B cell (primary cell): ENCODE data around the gene FXYD4. TPM values are rescaled to one million over a fixed set of nuclear protein-coding genes. Genes with fewer than 3 reads are reported as not detected.

ENCODE experiments used
- ATAC-seq: fragments of 200-7000 bp; cut with Tn5 transposase; one replicate; pipeline ENCODE4 v1.10.0; 2021; ENCODE audit warnings: low read depth, mild to moderate bottlenecking, moderate number of reproducible peaks, moderate library complexity
- CTCF ChIA-PET: fragments of 350-600 bp; sonication (Branson Sonifier 250); formaldehyde crosslinking; loops from one replicate; lab custom pipeline; 2021; ENCODE audit warnings: antibody characterized with exemption, inconsistent platforms; lab: Charles Lee
- POLR2A ChIA-PET: fragments of 350-600 bp; sonication (Branson Sonifier 250); formaldehyde crosslinking; loops from one replicate; lab custom pipeline; 2021; ENCODE audit warnings: antibody characterized with exemption; lab: Charles Lee
- DNase-seq: peaks from one replicate; pipeline ENCODE4 v3.0.0; 2013
- H2AFZ ChIP-seq: 2 replicates; pipeline ENCODE4 v1.6.1; 2012; ENCODE audit warnings: mild to moderate bottlenecking, low read depth, low read length; ENCODE audit not compliant: insufficient read depth, poor library complexity, severe bottlenecking
- H3K27ac ChIP-seq, 2 donors: 1 replicate in 1 of 2; 2 replicates in 1 of 2; pipeline ENCODE4 v1.5.1; 2012 to 2013; ENCODE audit warnings: low read length in 2 of 2, mild to moderate bottlenecking in 2 of 2, moderate library complexity in 1 of 2
- H3K27me3 ChIP-seq, 4 experiments: fragments of 200-600 bp in 1 of 4; sonication (generic) in 1 of 4; replicated peaks in 1 of 4; 1 replicate in 2 of 4; 2 replicates in 2 of 4; pipeline versions ENCODE4 v1.6.1 to v1.7.0; 2013 to 2016; ENCODE audit warnings: low read length in 3 of 4, mild to moderate bottlenecking in 2 of 4, mixed read lengths in 1 of 4, moderate library complexity in 1 of 4; ENCODE audit not compliant: insufficient read depth in 4 of 4, control insufficient read depth in 3 of 4; ENCODE audit errors: control extremely low read depth in 1 of 4
- H3K36me3 ChIP-seq, 2 experiments: replicated peaks in 1 of 2; 1 replicate in 1 of 2; 2 replicates in 1 of 2; pipeline versions ENCODE4 v1.6.1 to v1.7.1; 2013; ENCODE audit warnings: low read length in 1 of 2; ENCODE audit not compliant: insufficient read depth in 2 of 2, control insufficient read depth in 1 of 2; ENCODE audit errors: control extremely low read depth in 1 of 2, extremely low read depth in 1 of 2
- H3K4me1 ChIP-seq, 2 donors: fragments of 200-600 bp in 1 of 2; sonication (generic) in 1 of 2; 1 replicate in 1 of 2; 2 replicates in 1 of 2; pipeline versions ENCODE4 v1.5.1 to v1.6.1; 2013 to 2017; ENCODE audit warnings: low read length in 2 of 2; ENCODE audit not compliant: control insufficient read depth in 2 of 2, insufficient read depth in 2 of 2
- H3K4me2 ChIP-seq: replicated peaks from 2 replicates; pipeline ENCODE3; 2012; ENCODE audit warnings: mild to moderate bottlenecking, low read depth, low read length; ENCODE audit not compliant: poor library complexity, severe bottlenecking
- H3K4me3 ChIP-seq, 5 experiments: fragments of 200-600 bp in 1 of 5; sonication (generic) in 1 of 5; 1 replicate in 3 of 5; 2 replicates in 2 of 5; pipeline versions ENCODE4 v1.5.1 to v1.7.0; 2011 to 2016; ENCODE audit warnings: low read length in 4 of 5, mild to moderate bottlenecking in 4 of 5, low read depth in 2 of 5, control low read depth in 1 of 5, moderate library complexity in 1 of 5; ENCODE audit not compliant: insufficient read depth in 1 of 5; ENCODE audit errors: control extremely low read depth in 1 of 5, extremely low read depth in 1 of 5
- H3K79me2 ChIP-seq: fragments of 200-600 bp; sonication (generic); one replicate; pipeline ENCODE4 v1.6.0; 2016; ENCODE audit warnings: low read length; ENCODE audit not compliant: control insufficient read depth, insufficient read depth
- H3K9ac ChIP-seq: fragments of 200-600 bp; sonication (generic); 2 replicates; pipeline ENCODE4 v1.6.1; 2017; ENCODE audit warnings: mild to moderate bottlenecking, low read length, moderate library complexity
- H3K9me3 ChIP-seq, 3 donors: one replicate each; pipeline versions ENCODE4 v1.6.1 to v1.7.1; 2013; ENCODE audit warnings: low read length in 2 of 3; ENCODE audit not compliant: control insufficient read depth in 2 of 3, insufficient read depth in 1 of 3; ENCODE audit errors: control extremely low read depth in 1 of 3
- H4K20me1 ChIP-seq: 2 replicates; pipeline ENCODE4 v1.6.0; 2012; ENCODE audit warnings: mild to moderate bottlenecking, low read length; ENCODE audit not compliant: insufficient read depth, control insufficient read depth, poor library complexity, severe bottlenecking
- H3K27ac Mint-ChIP-seq: one replicate; pipeline ENCODE4 v1.8.0; 2021; ENCODE audit warnings: mixed read lengths
- H3K27me3 Mint-ChIP-seq: one replicate; pipeline ENCODE4 v1.8.0; 2021; ENCODE audit warnings: mixed read lengths
- H3K4me1 Mint-ChIP-seq: one replicate; pipeline ENCODE4 v1.8.0; 2021; ENCODE audit warnings: mixed read lengths
- H3K4me3 Mint-ChIP-seq: one replicate; pipeline ENCODE4 v1.8.0; 2021; ENCODE audit warnings: mixed read lengths
- H3K9me3 Mint-ChIP-seq: one replicate; pipeline ENCODE4 v1.8.0; 2022; ENCODE audit warnings: mixed read lengths; ENCODE audit not compliant: insufficient read depth
- EZH2 ChIP-seq: IDR thresholded peaks from 2 replicates; pipeline ENCODE4 v1.6.1; 2012; ENCODE audit warnings: borderline replicate concordance, low read depth, mild to moderate bottlenecking, moderate library complexity, low read length; ENCODE audit not compliant: insufficient read depth, poor library complexity, severe bottlenecking
- WGBS: methylation state at CpG from one replicate; pipeline ENCODE4 v1.1.5; 2013; ENCODE audit warnings: missing lambda C conversion rate; ENCODE audit not compliant: insufficient coverage; 5-methylcytosine and 5-hydroxymethylcytosine counted together
- intact Hi-C: fragments of 100-400 bp; cut with micrococcal nuclease; formaldehyde crosslinking; loops from one replicate; pipeline ENCODE4 v1.10.0; 2022
- polyA plus RNA-seq: library from polyadenylated mRNA; depleted of rRNA; stranded (reverse); fragments of >200 nt; gene quantifications from 2 replicates; pipeline ENCODE4 v1.2.3, GENCODE V29; 2012
- total RNA-seq, 2 donors: library from RNA; stranded (reverse); fragments of 120-200 nt in 1 of 2; gene quantifications; 1 replicate in 1 of 2; 2 replicates in 1 of 2; pipeline versions ENCODE4 v1.2.3 to v1.2.4, GENCODE V29; 2013 to 2022
- TF ChIP-seq, protein P1 (sequence below): fragments of 200-600 bp; IDR thresholded peaks from one replicate; pipeline ENCODE4 v1.8.0; 2022; ENCODE audit warnings: antibody characterized with exemption, mild to moderate bottlenecking

The FXYD4 gene
- total and polyA plus RNA-seq, 2 donors (not counting 1 experiment from before 2014, with no cell fraction given) = not detected

DNA sequence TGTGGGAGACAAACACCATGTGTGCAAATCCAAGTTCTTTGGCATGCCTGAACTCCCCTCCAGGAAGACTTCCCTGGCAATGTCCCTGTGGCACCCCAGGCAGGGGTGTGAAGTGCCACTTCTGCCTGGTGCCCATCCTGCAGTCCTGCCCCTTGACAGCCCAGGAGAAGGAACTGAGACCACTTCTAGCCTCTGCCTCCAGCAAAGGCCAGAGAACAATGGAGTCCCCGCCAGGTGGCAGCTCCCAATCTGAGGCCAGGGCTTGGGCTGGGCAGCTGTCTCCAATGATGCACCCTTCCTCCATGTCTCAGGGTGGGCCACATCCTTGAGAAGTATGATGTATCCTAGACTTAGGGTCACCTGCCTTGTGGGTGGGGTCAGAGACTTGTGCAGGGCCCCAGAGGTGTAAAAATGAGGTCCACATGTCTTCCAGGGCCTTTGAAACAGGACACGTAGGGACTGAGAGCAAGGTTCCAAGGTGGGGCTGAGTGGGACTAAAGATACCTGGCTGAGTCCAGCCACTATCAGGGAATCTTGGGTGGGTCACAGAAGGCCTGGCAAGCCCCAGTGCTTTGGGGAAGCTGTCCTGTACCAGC lies 5.5 kb downstream of the FXYD4 start:
- H3K9ac ChIP-seq = no peak overlapping the region
- no peaks in the 10 kb centered on the region for H4K20me1 ChIP-seq
- ChIA-PET POLR2A (no interaction called here), CTCF (interaction anchor here (0.5 kb wide), 1 partner anchor 84 kb away, joined by 3 read pairs; no protein-coding TSS in a partner anchor)
- DNase-seq (no peak), ATAC-seq (no peak)
- no peak overlapping the region for H3K4me3 ChIP-seq
- H3K79me2 ChIP-seq = no peaks in the 10 kb centered on the region
- H2AFZ ChIP-seq = no peak overlapping the region
- no peak overlapping the region for H3K27ac ChIP-seq
- H3K27me3 Mint-ChIP-seq = peaks cover 6% of the 10 kb centered on the region
- intact Hi-C loops = no loop called here
- no peaks in the 10 kb centered on the region for H3K27me3 ChIP-seq
- no peak overlapping the region for H3K4me3 Mint-ChIP-seq
- H3K9me3 Mint-ChIP-seq = no peaks in the 10 kb centered on the region
- H3K9me3 ChIP-seq = no peaks in the 10 kb centered on the region
- WGBS = 14% methylated on average over 1 of the region's 2 CpGs
- TF ChIP-seq, protein P1, sequence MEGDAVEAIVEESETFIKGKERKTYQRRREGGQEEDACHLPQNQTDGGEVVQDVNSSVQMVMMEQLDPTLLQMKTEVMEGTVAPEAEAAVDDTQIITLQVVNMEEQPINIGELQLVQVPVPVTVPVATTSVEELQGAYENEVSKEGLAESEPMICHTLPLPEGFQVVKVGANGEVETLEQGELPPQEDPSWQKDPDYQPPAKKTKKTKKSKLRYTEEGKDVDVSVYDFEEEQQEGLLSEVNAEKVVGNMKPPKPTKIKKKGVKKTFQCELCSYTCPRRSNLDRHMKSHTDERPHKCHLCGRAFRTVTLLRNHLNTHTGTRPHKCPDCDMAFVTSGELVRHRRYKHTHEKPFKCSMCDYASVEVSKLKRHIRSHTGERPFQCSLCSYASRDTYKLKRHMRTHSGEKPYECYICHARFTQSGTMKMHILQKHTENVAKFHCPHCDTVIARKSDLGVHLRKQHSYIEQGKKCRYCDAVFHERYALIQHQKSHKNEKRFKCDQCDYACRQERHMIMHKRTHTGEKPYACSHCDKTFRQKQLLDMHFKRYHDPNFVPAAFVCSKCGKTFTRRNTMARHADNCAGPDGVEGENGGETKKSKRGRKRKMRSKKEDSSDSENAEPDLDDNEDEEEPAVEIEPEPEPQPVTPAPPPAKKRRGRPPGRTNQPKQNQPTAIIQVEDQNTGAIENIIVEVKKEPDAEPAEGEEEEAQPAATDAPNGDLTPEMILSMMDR = no peak
- H3K27ac Mint-ChIP-seq = no peak overlapping the region
- H3K4me2 ChIP-seq = no peak overlapping the region
- H3K36me3 ChIP-seq = no peaks in the 10 kb centered on the region
- no peaks in the 10 kb centered on the region for H3K4me1 Mint-ChIP-seq
- H3K4me1 ChIP-seq = no peaks in the 10 kb centered on the region

DNA sequence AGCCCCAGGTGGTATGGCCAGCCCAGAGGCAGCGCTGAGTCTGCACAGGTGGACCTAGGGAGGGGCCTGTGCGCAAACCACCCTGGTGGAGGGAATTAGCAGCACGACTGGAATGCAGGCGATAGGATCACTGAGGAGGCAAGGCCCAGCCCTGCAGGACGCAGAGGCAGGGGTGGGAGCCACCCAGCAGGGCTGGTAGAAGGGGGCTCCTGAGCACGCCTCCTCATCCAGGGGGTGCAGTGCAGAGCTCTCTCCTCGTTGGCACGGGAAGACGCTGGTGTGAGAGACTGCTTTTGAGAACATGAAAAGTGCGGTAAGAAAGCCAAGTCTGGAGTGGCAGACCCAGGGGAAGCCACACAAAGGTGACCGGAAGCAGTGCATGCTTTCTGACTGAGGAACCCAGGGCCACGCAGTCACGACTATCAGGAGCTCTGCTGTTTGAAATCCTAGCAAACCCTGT lies 6.0 kb downstream of the FXYD4 start:
- Mint-ChIP-seq H3K27me3 (peaks cover 6% of the 10 kb centered on the region), H3K9me3 (no peaks in the 10 kb centered on the region), H3K4me1 (no peaks in the 10 kb centered on the region), H3K27ac (no peak overlapping the region), H3K4me3 (no peak overlapping the region)
- Histone ChIP-seq H3K4me2 (no peak overlapping the region), H2AFZ (no peak overlapping the region), H3K79me2 (no peaks in the 10 kb centered on the region), H3K4me3 (no peak overlapping the region), H3K36me3 (no peaks in the 10 kb centered on the region), H3K9ac (no peak overlapping the region), H3K27me3 (no peaks in the 10 kb centered on the region), H4K20me1 (no peaks in the 10 kb centered on the region), H3K9me3 (no peaks in the 10 kb centered on the region), H3K27ac (no peak overlapping the region), H3K4me1 (no peaks in the 10 kb centered on the region)
- intact Hi-C loops = no loop called here
- ATAC-seq (no peak), DNase-seq (no peak)
- ChIA-PET POLR2A (no interaction called here), CTCF (interaction anchor here (0.6 kb wide), 1 partner anchor 21 kb away, joined by 3 read pairs; no protein-coding TSS in a partner anchor)
- no peak for TF ChIP-seq EZH2
- TF ChIP-seq, protein P1 = no peak
- 94% methylated on average over 13 of the region's 13 CpGs for WGBS
